Esophagus muscularis mucosa (tissue), 3 donors: Measurements from ENCODE around the gene EDIL3.

Experiments used
- CTCF ChIP-seq, 3 experiments: fragments of 200-600 bp in 2 of 3; fragments of 450-650 bp in 1 of 3; sonication (generic) in 2 of 3; IDR thresholded peaks; one replicate each; pipeline ENCODE4 v1.5.1; 2017 to 2019; ENCODE audit warnings: antibody characterized with exemption in 3 of 3, mild to moderate bottlenecking in 2 of 3, moderate library complexity in 1 of 3
- POLR2A ChIP-seq: fragments of 450-650 bp; IDR thresholded peaks from one replicate; pipeline ENCODE4 v1.6.1; 2017; ENCODE audit warnings: antibody characterized with exemption, moderate library complexity, mild to moderate bottlenecking, low read depth
- POLR2AphosphoS5 ChIP-seq, 2 donors: sonication (generic); formaldehyde crosslinking; IDR thresholded peaks; one replicate each; pipeline ENCODE4 v1.6.1; 2017; ENCODE audit warnings: antibody characterized with exemption in 2 of 2

- TF ChIP-seq POLR2A (no peak), CTCF (IDR thresholded peaks at IDR 0.05) (no peak), POLR2AphosphoS5 (IDR thresholded peaks at IDR 0.05) (no peak)
These were observed 221.0 kb downstream of the EDIL3 start for GRCh38 chr5:84163671-84164070.
